G401 (cell line): ENCODE data around the gene ANKDD1B. TPM values are rescaled to one million over a fixed set of nuclear protein-coding genes. Genes with fewer than 3 reads are reported as not detected.
"Not testable (repeated sequence)": the region's sequence is repeated elsewhere in the genome, so short reads cannot be mapped to it uniquely, and the experiment has no call there.

Source experiments
- DNase-seq: peaks from one replicate; pipeline ENCODE4 v3.0.0-alpha.2; 2015; ENCODE audit warnings: low spot score
- in situ Hi-C: cut with HindIII; loops from 2 replicates; pipeline ENCODE4 v1.10.0; 2016; ENCODE audit warnings: low sequenced_read_pairs, mixed read lengths
- total RNA-seq: library from RNA; depleted of rRNA; stranded (reverse); fragments of >200 nt; shearing (Covaris generic); gene quantifications from 2 replicates; pipeline ENCODE4 v1.2.3, GENCODE V29; 2014; rRNA removed

Gene ANKDD1B
- not detected in 2 replicates for total RNA-seq

DNA sequence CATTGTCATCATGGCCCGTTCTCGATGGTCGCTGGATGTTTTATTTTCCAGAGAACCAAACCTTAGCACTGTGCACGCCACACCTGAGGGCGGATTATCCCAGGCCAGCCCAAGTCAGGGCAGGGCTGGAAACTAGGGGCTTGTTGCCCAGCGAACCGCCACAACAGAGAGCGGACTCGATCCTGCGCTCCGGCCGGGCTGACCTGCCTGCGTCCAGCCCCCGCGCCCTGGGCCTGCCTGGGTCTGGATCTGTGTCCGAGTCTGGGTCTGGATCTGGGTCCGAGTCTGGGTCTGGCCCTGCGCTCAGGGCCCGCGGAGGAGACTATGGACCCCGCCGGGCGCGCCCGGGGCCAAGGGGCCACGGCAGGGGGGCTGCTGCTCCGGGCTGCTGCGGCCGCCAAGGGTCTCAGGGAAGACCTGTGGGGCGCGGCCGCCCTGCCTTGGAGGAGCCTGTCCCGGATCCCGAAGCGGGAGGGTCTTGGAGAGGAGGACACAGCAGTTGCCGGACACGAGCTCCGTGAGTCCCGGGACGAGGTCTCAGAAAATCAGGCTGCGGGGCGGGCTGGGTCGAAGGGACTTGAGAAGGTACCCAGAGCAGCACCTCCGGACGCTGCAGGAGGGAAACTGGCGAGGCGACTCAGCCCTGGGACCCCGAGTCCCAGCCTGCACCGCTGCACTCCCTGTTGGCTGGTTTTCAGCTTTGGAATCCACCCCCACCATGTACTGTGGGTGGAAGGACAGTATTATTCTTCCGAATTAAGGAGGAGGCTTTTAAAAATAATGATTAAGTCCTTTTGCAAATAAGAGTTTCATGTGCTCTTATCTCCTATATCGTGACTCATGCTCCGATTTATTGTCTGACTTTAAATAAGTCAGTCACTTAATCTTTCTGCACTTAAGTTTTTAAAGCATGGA lies at the start of gene ANKDD1B:
ANKDD1B (plus strand) TSS at position 143 of the 915 bp plus-strand sequence; CDS start at position 325, 182 bp downstream.
- no peak for DNase-seq
- in situ Hi-C loops, result no loop called here

DNA sequence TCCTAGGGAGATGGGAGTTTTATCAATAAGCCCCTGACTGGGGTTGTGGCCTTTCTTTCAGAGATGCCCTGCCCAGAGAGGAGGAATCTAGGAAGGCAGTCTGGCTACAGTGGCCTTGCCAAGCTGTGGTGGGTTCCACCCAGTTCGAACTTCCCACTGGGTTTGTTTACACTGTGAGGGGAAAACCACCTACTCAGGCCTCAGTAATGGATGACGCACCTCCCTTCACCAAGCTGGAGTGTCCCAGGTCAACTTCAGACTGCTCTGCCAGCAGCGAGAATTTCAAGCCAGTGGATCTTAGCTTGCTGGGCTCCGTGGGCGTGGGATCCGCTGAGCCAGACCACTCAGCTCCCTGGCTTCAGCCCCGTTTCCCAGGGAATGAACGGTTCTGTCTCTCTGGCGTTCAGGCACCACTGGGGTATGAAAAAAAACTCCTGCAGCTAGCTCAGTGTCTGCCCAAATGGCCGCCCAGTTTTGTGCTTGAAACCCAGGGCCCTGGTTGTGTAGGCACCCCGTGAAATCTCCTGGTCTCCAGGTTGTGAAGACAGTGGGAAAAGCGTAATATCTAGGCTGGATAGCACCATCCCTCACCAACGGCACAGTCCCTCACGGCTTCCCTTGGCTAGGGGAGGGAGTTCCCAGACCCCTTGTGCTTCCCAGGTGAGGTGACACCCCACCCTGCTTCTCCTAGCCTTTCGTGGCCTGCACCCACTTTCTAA lies 45.1 kb upstream of the ANKDD1B start:
- DNase-seq, in situ Hi-C loops: not testable (repeated sequence)

- in situ Hi-C loops, result no loop called here
- no peak for DNase-seq
Observed at GRCh38 chr5:75566710-75567309, 44.4 kb upstream of the ANKDD1B start.

DNA sequence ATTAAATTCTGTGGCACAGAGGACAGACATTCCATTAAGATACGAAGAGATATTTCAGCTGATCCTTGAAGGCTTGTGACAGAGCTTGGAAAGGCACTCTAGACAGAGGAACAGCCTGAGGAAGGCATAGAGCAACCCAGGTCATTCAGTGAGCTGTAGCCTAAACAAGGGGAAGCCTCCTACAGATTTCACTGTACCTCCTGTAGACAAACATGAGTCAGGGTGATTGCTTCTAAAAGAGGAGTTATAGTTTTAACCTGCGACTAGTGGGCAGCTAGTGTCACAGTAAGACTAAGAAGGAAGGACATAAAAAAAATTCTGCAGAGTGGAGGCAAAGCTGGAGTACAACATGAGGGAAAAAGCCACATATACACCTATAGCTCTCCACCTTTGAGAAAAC lies 43.5 kb upstream of the ANKDD1B start:
- in situ Hi-C loops, result no loop called here
- no peak for DNase-seq

DNA sequence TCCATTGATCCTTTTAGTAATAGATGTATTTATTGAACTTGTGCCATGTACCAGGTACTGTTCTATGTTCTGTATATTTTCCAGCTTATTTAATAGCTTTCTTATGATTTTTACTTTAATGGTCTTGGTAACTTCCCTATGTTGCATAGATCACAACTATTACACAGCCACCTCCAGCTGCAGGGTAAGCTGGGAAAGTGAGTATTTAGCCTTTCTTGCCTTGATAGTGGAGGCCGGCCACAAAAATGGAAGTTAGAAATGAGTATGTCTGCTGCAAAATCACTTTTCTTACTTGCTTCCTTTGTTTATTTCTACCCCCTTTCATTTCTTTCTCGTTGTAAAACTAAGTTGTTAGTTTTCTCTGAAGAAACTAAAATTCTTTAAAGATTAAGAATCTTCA lies 43.1 kb upstream of the ANKDD1B start:
- DNase-seq, result no peak
- in situ Hi-C loops, result no loop called here

DNA sequence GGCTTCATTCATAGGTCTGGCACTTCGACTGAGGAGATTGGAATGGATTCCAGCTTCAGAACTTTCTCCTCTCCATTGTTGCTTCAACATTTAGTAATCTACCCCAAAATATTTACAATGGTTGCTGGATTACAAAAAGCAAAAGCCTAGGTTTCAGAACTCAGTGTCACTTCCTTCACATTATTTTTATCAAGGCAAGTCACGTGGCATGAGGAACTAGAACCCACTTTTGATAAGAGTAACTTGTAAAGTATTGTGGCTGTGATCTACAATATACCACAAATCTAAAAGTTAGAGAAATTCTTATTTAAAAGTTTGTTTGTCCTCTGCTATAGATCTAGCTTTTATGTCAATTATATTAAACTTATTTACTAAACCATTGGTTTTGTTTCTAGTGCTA lies 39.7 kb upstream of the ANKDD1B start:
- DNase-seq, result no peak
- in situ Hi-C loops, result no loop called here

GRCh38 chr5:75574791-75575190 lies 36.5 kb upstream of the ANKDD1B start:
- DNase-seq, result no peak
- in situ Hi-C loops, result no loop called here

GRCh38 chr5:75578280-75578679 lies 33.0 kb upstream of the ANKDD1B start:
- in situ Hi-C loops, DNase-seq: not testable (repeated sequence)

DNA sequence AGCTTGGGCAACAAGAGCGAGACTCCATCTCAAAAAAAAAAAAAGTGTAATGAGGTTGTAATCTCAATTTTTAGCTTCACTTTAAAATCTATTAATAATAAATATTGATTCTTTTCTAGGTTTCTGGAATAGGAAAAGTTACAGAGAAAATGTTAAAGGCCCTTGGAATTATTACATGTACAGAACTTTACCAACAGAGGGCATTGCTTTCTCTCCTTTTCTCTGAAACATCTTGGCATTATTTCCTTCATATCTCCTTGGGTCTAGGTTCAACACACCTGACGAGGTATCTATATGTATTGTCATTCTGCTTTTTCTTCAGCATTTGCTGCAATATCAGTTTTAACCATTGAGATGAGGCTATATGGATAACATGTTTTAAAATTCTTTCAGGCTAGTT lies 26.6 kb upstream of the ANKDD1B start:
- no peak for DNase-seq
- in situ Hi-C loops, result no loop called here

GRCh38 chr5:75588666-75589065 lies 22.6 kb upstream of the ANKDD1B start:
- DNase-seq, result no peak
- in situ Hi-C loops, result no loop called here

DNA sequence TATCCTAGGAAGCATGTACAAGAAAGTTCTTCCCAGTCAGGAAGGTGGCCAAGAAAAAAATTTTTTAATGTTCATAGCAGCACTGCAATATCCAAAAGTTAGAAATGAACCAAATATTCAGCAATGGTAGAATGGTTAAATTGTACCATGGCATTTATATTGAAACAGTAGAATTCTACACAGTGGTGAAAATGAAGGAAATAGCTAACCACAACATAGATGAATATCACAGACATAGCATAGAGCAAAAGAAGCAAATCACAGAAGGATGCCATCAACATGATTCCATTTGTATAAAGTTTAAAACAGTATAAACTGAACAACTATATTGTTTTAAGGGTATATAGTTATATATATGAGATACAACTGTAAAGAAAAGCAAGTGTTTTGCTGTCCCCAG lies 10.7 kb upstream of the ANKDD1B start:
- in situ Hi-C loops, result no loop called here
- DNase-seq, result no peak

DNA sequence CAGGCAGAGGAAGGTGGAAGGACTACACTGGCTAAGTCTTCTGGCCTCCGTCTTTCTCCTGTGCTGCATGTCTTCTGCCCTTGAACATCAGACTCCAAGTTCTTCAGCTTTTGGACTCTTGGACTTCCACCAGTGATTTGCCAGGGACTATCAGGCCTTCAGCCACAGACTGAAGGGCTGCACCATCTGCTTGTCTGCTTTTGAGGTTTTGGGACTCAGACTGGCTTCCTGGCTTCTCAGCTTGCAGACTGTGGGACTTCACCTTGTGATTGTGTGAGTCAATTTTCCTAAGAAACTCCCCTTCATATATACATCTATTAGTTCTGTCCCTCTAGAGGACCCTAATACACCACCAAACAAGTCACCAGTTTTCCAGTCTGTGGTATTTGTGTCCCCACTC lies 9.7 kb upstream of the ANKDD1B start:
- in situ Hi-C loops, result no loop called here
- DNase-seq, result no peak

GRCh38 chr5:75601996-75602395 lies 9.3 kb upstream of the ANKDD1B start:
- in situ Hi-C loops, result no loop called here

GRCh38 chr5:75603371-75603770 lies 7.9 kb upstream of the ANKDD1B start:
- in situ Hi-C loops, result no loop called here
- DNase-seq, result no peak

More at GRCh38 chr5:75601996-75602395, 9.3 kb upstream of the ANKDD1B start:
- DNase-seq, result no peak

DNA sequence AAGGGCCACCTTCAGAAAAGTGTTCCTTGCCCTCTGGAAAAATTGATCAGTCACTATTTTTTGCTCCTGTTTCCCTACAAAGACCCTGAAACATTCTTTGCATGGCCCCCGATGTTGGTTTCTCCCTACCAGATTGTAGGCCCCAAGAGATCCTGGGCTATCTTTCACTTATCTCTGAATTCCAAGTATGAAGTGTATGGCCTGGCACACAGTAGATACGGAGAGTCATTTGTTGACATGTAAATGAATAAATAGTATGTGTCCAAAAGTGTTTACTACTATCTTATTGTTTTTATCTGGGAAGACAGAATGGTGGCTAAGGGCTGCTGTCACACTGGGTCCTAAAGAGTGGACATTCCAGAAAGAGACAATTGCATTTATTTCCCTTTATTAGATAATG lies 7.4 kb upstream of the ANKDD1B start:
- in situ Hi-C loops, result no loop called here
- DNase-seq, result no peak

DNA sequence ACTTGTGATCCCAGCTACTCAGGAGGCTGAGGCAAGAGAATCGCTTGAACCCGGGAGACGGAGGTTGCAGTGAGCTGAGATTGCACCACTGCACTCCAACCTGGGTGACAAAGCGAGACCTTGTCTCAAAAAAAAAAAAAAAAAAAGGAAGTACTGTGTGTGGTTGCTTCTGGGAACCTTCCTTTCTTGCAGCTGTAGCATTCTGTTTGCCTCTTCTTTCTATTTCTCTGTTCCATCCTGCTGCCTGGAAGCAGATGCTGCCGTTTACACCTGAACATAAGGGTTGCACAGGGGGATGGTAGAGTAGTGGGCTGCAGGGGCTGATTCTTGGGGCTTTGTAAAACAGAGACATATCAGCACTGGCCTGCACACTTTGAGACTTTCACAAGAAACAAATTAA lies 3.9 kb upstream of the ANKDD1B start:
- DNase-seq, in situ Hi-C loops: not testable (repeated sequence)

GRCh38 chr5:75608870-75609269 lies 2.4 kb upstream of the ANKDD1B start:
- DNase-seq, result no peak
- in situ Hi-C loops, result no loop called here

DNA sequence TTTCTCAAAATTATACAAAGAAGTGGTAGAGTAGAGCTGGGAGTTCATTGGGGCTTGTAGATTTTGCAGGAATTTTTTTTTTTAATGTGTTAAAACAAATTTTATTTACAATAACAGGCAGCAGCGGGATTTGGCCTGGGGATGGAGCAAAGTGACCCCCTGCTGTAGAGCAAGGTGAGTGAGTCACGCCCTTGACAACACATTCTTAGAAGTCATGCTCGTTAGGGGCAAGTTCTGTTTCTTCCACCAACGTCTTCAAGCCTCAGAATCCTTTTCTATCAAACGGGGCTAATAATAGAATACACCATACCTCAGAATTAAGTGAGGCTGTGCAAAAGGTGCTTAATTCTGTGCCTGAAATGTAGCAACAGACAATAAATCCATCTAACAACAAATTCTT lies 1.1 kb upstream of the ANKDD1B start:
- in situ Hi-C loops, result no loop called here
- no peak for DNase-seq

GRCh38 chr5:75610859-75611310 lies 368 bp upstream of the ANKDD1B start:
- in situ Hi-C loops, DNase-seq: not testable (repeated sequence)

DNA sequence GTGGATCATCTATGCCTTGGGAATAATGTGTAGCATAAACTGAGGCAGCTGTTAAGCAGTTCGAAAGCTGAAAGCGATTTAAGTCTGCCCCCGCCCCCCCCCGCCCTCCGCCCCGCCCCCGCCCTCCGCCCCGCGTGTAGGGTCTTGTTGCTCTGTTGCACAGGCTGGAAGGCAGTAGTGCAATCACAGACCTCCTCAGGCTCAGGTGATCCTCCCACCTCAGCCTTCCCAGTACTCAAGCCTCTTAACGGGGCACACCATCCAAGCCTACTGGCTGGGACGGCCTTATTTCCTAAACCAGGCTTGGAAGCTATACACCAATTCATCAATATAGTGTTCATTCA lies 945 bp downstream of the ANKDD1B start:
- DNase-seq, result no peak
- in situ Hi-C loops, result no loop called here
